A673 (cell line): ENCODE results near the gene MBLAC1.

ENCODE experiments used
- CTCF ChIP-seq: fragments of 300-800, 200-600 bp; sonication (generic); conservative IDR thresholded peaks from 2 replicates; pipeline ENCODE4 v1.5.1; 2017; ENCODE audit warnings: low read depth, mild to moderate bottlenecking, antibody characterized with exemption, low read length, moderate library complexity, mixed read lengths
- EZH2 ChIP-seq: fragments of 200-600 bp; sonication (generic); IDR thresholded peaks from 2 replicates; pipeline ENCODE4 v1.6.1; 2017; ENCODE audit warnings: borderline replicate concordance, low read depth, mild to moderate bottlenecking, mixed read lengths, antibody characterized with exemption, low read length; ENCODE audit not compliant: poor library complexity, severe bottlenecking

- TF ChIP-seq CTCF: no peak
- TF ChIP-seq EZH2: no peak
Measured at GRCh38 chr7:100166970-100167911, 40.5 kb downstream of the MBLAC1 start.
